Mesenteric fat pad (tissue), 1 donor: ENCODE measurements around the gene TDP2. TPM values are rescaled to one million over a fixed set of nuclear protein-coding genes. Genes with fewer than 3 reads are reported as not detected.
"Not testable (repeated sequence)": the region's sequence is repeated elsewhere in the genome, so short reads cannot be mapped to it uniquely, and the experiment has no call there.

ENCODE experiments used
- DNase-seq: peaks from one replicate; pipeline ENCODE4 v3.0.0-alpha.2; 2020; ENCODE audit warnings: low spot score
- total RNA-seq: library from RNA; stranded (reverse); fragmentation: NEBNext Ultra II Directional; extraction: Animal tissue kit (Norgen Biotek cat#: 25700); gene quantifications from one replicate; pipeline ENCODE4 v1.2.1, GENCODE V29; 2021
- donor health status: DM: yes; HTN: yes; CAD: no.

TDP2 gene
- total RNA-seq, 1 donor from 2014 or later, result 29.9 TPM

DNA sequence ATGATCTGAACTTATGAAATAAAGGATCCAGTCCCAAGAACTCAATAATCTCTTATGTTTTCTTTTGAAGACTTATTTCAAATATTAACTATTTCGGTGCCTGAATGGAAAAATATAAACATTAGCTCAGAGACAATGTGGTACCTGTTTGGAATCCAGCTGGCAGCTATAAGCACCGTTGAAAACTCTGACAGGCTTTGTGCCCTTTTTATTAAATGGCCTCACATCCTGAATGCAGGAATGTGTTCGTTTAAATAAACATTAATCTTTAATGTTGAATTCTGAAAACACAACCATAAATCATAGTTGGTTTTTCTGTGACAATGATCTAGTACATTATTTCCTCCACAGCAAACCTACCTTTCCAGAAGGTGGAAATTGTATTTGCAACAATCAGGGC lies 16.3 kb downstream of the TDP2 start:
- DNase-seq, result no peak

DNA sequence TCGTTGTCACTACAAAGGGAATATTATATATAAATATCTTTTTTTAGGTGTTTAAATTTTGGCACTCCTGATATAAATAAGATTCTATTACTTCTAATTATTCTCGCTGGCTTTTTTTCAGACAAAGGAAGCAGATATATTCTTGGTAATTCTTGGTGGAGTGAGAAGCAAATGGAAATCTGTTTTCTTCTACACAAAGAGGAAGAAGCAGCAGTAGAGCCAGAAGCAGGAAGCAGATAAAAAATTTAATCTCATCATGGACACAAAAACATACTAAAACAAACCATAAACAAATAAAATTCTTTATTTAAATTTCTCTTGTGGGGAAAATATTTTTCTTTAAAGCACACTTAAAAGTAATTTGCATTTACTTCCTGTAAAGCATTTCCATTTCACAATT lies 17.0 kb downstream of the TDP2 start:
- DNase-seq, result no peak

DNA sequence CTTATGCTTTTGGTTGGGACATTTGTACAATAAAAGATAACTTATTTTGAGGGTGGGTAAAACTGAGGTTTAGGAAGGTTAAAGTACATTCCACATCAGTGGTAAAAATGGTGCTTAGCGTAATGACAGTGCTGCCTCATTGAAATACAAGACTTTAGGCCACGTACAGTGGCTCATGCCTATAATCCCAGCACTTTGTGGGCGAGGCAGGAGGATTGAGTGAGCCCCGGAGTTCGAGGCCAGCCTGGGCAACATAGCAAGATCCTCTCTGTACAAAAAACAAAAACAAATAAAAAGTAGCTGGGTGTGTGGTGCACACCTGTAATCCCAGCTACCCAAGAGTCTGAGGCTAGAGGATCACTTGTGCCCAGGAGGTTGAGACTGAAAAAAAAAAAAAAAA lies 18.4 kb downstream of the TDP2 start:
- DNase-seq, result no peak

DNA sequence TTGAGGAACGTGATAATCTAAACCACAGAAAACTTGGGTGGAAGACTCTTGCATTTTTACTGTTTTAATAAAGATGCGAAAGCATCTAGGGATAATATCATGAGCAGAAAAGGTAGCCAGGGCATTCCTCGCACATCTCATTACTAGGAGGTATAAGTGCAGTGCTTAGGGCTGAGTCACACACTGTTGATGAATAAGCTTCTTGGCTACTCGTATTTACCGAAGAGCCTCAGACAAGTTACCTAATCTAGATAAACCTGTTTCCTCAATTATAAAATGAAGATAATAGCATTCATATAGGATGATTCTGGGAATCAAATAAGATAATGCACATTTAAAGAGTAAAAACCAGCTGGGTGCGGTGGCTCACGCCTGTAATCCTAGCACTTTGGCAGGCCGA lies 19.9 kb downstream of the TDP2 start:
- DNase-seq, result no peak

DNA sequence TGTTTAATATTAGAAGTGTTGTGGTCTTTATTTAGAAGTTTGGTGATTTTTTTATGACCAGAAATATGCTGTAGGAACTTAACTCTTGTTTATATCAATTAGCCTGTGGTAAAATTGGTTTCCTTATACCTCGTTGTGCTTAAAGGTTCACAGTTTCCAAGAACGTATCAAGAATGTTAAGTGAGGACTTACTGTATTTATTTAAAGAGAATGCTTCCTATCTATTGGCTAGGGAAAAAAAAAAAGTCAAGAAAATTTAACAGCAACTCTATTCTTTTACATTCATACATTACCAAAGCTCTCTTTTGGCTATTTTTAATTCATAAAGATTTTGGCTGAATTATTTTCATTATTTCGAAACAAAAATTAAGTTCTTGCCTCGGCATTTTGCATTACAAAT lies 22.3 kb downstream of the TDP2 start:
- no peak for DNase-seq

DNA sequence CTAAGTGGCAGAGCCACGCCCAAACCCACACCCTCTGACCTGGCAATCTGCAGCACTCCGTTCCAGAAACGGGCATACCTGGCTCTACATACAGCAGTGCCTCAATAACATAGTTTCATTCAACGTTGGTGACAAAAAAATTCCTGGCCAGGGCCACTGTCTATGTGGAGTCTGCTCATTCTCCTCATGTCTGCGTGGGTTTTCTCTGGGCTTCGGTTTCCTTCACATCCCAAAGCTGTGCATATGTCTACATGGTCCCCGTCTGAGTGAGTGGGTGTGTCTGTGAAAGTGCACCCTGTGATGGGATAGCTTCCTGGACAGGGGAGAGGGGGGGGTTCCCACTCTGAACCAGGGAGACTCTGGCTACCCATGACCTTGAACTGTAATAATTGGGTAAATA lies 22.8 kb downstream of the TDP2 start:
- no peak for DNase-seq

DNA sequence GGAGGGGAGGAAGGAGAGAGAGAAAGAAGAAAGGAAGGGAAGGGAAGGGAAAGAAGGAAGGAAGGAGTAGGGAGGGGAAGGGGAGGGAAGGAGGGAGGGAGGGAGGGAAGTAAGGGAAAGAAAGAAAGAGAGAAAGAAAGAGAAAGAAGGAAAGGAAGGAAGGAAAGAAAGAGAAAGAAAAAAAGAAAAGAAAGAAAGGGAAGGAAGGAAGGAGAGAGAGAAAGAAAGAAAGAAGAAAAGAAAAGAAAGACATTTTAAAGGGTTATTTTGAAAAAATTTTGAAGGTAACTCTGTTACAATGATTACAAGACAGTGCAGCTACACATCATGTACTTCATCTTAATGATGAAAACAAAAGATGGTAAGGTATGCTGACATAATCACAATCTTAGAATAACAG lies 24.6 kb downstream of the TDP2 start:
- DNase-seq, result no peak

DNA sequence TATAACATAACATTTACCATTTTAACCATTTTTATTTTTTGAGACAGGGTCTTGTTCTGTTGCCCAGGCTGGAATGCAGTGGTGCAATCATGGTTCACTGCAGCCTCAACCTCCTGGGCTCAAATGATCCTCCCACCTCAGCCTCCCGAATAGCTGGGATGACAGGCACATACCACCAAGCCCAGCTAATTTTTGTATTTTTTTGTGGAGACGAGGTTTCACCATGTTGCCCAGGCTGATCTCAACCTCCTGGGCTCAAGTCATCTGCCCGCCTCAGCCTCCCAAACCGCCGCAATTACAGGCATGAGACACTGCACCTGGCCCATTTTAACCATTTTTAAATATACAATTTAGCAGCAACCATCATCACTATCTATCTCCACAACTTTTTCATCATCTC lies 26.1 kb downstream of the TDP2 start:
- DNase-seq, result not testable (repeated sequence)

DNA sequence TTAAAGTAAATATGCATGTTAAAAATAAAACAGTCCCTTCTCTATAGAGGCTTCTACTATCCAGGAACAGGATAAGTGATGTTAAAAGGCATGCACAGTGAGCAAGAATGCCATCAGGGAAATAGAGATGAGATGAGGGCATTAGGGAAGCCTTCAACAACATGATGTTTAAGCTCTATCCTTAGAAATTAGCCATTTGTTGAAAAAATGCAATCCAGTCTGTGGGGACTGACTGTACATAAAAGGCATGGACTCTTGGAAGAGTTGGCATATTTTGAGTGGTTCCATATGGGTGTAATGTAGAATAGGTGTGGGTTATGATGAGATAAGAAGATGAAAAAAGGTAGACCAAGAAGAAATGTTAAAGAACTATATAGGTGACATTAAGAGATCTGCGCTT lies 26.5 kb downstream of the TDP2 start:
- DNase-seq, result no peak

DNA sequence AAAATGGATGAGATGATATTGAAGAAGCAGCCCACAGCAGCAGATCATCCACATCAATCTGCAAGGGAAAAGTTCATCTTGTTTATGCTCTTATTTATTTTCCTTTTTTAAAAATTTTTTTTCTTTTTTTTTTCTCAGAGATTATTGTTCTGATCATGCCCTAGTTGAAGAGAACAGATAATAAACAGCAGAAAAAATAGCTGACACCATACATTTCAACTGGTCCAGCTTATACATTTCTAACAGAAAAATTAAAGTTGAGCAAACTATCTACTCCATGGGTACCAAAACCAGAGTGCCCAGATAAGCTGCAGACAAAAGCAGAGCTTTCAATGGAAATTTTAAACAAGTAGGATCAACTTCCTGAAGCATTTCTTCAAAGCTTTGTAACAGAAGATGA lies 30.0 kb downstream of the TDP2 start:
- no peak for DNase-seq

DNA sequence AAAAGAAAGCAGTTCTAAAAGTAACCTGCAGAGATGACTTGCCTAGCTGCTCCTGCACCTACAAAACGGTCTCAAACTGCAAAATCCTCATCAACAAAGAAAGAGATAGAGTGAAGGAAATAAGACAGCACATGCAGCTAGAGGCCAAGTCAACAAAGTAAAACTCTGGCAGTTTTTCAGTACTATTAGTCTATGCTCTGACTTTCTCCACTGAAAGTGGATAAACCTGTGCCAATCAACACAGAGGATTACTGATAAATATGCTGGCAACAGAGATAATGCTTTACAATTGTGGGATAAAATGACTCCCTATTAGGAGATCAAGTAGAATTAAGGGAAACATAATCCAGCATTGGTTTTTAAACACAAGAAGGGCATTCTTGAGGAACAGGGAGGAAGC lies 34.1 kb downstream of the TDP2 start:
- DNase-seq, result no peak

DNA sequence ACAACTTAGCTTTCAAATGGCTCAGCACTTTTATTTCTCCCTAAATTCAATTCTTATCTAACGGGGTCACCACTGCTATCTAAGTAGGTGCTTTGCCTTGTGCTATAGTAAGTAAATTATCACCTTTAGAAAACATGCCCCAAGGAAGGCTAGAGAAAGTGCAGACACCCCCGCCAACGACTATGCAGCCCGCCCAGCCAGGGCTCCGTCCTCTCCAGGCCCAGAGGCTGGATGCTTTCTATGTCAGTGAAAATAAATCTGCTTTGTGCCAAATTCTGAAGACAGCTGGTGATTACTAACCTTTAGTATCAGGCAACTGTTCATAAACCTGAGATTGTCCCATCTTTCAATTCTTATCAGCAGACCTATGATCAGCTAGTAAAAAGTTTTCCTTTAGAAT lies 35.0 kb downstream of the TDP2 start:
- DNase-seq, result no peak

DNA sequence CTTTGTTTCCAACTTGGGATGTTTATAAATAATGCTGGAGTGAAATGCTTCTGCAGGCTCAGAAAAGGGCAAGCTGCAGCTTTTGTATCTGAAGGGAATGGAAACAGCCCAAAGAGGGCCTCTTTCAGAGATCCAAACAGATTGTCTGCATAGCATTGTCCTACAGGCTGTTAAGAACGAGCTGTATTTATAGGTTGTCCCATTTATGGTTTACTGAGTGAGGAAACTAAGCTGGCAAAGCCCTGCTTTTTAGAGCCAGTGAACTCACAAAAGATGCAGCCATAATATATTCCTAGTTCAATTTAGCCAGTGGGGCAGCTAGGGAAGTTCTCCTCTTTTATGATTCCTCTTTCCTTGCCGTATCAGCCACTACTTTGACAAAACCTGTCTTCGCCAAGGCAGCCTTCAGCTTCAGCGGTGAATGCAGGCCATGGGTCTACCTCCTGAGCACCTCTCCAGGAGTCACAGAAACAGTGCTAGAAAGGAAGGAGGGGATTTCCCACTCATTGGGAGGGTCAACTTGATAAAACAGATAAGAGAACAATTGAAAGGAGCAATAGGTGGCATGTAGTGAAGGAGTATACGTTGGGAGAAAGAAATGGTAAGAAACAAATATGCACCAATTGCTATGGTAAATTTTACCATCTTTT lies 35.7 kb downstream of the TDP2 start:
- DNase-seq, result no peak

DNA sequence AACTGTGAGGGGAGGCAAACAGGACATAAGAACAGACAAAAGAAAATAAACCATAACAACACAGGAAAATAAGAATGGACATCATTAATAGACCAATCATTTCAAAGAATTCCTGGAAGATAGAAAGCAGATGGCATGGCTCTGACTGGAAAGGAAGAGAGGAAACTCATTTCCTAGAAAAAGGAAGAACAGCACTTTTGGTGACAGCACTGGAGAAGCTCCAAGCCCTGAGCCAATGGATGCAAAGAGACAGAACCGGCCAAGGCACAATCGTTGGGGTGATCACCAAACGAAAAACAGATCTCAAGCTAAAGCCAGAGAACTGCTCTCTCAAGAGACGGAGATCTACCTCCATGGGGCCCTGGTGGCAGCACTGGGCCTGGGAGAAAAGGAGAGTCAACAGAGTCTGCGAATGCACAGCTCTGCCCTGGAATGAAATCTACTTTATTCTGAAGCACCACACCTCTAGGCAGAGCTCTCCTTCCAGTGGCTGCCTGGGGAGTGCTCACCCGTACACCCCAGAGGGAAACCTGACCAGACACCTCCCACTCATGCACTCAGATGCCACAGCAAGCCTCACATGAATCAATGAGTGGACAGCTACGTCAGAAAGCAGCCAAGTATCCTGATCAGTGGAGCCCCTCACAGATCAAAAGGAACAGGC lies 44.9 kb downstream of the TDP2 start:
- no peak for DNase-seq

DNA sequence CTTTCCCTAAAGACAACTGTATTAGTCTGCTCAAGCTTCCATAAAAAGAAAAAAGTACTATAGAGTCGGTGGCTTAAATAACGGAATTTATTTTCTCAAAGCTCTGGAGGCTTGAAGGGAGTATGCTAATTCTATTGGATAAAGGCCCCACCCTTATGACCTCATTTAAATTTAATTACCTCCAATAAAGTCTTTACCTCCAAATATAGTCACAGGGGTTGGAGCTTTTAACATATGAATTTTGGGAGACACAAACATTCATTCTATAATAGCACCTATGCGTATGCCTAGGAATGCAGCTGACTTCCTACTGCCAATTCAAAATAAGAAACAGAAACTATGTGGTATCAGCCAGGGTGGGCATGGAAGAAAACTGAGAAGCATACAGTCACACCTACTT lies 46.1 kb downstream of the TDP2 start:
- no peak for DNase-seq

DNA sequence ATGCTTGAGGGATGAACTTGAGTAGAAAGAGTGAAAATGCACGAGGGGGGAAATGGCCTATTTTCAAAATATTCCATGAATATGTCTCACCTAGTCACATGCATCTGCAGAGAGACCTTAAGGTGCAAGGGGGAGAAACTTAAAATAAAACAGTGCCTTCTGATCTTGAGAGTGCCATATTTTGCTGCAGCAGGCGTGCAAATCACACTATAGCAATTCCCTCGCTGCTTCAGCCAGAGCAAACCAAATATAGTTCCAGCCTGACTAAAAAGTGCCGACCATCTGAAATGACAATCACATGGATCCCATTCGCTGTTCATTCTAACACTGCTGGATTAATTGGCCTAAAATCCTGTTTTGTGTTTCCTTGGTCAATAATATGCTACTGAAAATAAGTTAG lies 47.0 kb downstream of the TDP2 start:
- no peak for DNase-seq

DNA sequence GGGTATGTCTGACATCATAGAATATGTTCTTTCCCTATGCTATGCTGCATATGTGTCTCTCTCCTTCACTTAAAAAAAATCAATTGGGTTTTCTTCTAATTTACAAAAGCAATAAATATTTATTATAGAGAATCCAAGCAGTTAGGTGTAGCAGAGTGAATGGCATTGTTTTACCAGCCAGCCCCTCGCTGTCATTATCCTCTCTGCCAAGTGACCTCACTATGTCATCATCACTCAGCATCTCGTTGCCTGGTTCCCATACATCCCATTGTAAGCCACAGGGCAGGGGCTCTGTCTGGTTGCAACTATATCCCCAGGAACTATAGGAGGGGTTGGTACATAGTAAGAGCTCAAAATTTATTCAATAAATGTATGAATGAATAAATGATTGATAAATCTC lies 52.1 kb downstream of the TDP2 start:
- DNase-seq, result no peak

DNA sequence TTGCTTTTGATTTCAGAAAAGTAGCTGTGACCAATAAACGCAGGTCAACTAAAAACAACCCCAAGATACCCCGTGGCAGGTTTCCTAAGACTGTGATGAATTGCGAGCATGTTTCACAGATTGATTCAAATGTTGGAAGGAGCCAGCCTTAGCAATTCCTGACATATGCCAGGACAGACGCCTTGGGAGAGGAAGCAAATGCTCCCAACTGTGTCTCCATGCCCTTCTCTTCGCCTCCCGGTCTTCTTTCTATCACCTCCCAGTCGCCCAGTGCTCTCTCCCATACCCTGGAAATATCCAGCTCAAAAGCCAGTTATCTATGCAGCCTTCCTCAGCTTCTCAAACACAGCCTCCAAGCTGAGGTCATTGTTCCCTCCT lies 52.7 kb downstream of the TDP2 start:
- DNase-seq, result no peak

DNA sequence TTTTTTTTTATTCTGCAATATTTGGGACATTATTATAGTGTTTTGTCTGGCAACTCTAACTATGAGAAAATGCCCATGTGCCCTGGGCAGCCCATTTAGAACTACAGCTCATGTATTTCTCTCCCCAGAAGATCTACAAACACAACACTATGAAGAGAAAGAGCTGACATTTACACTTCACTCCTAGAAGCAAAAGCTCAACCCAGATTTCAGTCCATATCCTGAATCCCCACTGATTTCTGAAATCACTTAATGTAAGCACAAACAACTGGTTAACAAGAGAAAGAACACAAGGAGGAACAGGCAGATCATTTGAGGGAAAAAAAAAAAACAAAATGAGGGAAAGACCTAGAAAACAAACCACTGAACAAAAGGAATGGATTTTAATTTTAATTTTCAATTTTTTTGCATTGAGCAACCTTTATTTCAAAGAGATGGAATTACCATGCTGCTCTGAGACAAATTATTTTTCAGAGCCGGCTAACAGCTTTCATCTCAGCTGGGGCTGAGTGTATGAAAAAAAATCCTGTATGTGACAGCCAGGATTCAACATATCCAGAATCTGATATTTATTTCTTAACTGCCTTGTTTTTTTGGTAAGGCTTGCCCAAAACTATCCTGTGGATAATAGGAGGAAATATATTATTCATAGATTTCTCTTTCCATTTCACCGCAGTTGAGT lies 53.2 kb downstream of the TDP2 start:
- DNase-seq, result no peak

DNA sequence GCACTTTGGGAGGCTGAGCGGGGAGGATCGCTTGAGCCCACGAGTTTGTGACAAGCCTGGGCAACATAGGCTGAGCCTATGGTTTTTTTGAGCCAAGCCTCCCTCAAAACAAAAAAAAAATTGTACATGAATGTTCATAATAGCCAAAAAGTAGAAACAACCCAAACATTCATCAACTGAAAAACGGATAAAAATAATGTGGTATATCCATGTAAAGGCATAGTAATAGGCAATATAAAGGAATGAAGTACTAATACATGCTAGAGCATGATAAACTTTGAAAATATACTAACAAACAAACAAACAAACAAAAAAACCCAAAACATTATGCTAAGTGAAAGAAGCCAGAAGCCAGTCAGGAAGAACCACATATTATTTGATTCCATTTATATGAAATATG lies 56.0 kb downstream of the TDP2 start:
- DNase-seq, result no peak

DNA sequence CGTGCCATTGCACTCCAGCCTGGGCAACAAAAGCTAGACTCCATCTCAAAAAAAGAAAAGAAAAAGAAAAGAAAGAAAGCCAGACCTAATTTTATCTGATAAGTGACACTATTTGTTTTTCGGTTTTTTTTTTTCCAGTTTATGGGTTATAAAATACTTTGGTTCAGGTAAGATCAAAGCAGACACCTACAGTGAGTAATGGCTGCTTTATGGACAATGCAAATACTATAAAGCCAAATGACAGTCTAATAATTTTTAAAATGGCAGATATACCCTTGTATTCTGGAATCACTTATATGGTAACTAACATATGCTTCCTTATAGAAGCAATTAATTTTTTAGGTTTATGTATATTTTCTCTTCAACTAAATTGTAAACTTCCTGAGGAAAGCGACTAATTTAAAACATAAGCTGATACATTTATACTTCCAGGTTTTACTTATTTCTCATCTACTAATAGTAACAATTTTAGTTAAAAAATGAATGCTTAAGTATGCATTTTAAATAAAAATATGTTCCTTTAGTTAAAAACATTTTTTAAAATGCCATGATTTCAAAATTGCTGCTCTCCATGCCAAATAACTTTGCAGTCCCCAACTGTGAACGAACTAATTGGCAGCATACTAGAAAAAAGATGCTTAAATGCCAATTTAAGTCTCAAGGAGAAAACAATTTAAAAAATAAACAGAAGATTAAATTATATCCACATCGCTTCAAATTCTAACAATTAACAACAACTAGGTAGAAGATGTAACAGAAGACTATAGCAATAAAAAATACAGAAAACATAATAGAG lies 59.2 kb downstream of the TDP2 start:
- DNase-seq, result no peak
